HG02798 (cell line): ENCODE data around the gene SLIT1.

ENCODE experiments used
- ATAC-seq: cut with Tn5 transposase; IDR thresholded peaks from one replicate; pipeline ENCODE4 v1.9.1; 2021; ENCODE audit warnings: mild to moderate bottlenecking; ENCODE audit not compliant: unreplicated experiment, poor library complexity

Gene SLIT1

GRCh38 chr10:96960872-96961271 lies 224.9 kb downstream of the SLIT1 start:
- no peak for ATAC-seq

- no peak for ATAC-seq
Measured at GRCh38 chr10:96959733-96960132, 226.0 kb downstream of the SLIT1 start.

- no peak for ATAC-seq
Measured at GRCh38 chr10:96958071-96958470, 227.7 kb downstream of the SLIT1 start.

DNA sequence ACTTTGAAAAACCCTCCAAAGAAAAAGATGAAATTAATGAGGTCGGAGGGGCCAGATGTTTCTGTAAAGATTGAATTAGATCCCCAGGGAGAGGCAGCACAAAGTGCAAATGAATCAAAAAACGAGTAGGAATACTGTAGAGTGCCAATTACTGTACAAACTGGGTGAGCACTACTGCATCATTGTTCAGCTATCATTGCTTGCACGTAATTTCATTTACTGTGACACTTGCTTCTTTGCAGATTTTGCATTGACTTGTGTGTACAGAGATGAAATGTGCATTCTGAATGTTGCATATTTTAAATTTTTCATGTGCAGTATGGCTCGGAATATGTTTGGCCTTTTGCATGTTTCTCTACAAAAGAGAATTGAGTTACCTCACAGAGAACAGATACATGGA lies 230.0 kb downstream of the SLIT1 start:
- ATAC-seq = no peak

DNA sequence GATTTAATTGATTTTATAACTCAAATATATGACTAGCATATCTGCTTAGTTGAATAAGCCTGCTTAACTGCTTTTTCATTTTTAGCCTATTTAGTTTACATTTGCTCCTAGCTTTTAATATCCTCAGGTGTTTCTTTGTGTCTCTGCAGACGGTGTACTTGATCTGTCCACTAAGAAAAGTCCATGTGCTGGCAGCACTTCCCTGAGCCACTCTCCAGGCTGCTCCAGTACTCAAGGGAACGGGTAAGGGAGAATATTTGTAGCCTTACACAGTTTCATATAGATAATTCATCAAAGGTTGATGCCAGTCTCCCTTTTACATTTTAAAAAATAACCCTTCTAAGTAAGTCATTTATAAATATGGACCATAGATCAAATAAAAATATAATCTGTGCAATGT lies 233.8 kb downstream of the SLIT1 start:
- no peak for ATAC-seq

GRCh38 chr10:96949039-96949683 lies 236.6 kb downstream of the SLIT1 start:
- ATAC-seq = no peak
